HepG2 (cell line): ENCODE results near the gene FAM53B. TPM values are rescaled to one million over a fixed set of nuclear protein-coding genes. Genes with fewer than 3 reads are reported as not detected.

Experiments
- CSRNP1 ChIP-seq: sonication (generic); formaldehyde crosslinking; IDR thresholded peaks from 2 replicates; pipeline ENCODE4 v1.8.1; 2023; ENCODE audit warnings: mild to moderate bottlenecking, missing genetic modification reagents
- EZH2 ChIP-seq: conservative IDR thresholded peaks from 2 replicates; pipeline ENCODE4 v1.6.1; 2012; ENCODE audit warnings: mild to moderate bottlenecking, low read depth, low read length, moderate library complexity
- FOSL1 ChIP-seq: sonication (generic); formaldehyde crosslinking; IDR thresholded peaks from 2 replicates; pipeline ENCODE4 v1.9.0; 2021; ENCODE audit warnings: missing genetic modification reagents, borderline replicate concordance
- HHEX ChIP-seq: IDR thresholded peaks from 2 replicates; pipeline ENCODE4 v1.6.1; 2016; ENCODE audit warnings: control low read depth
- SP1 ChIP-seq, 2 experiments: fragments of 450-650 bp in 1 of 2; sonication (generic) in 1 of 2; formaldehyde crosslinking in 1 of 2; IDR thresholded peaks; 2 replicates each; pipeline versions ENCODE4 v1.4.0 to v1.6.1; 2016 to 2020; ENCODE audit warnings: missing genetic modification reagents in 1 of 2
- SRSF4 ChIP-seq: fragments of 200-400 bp; formaldehyde crosslinking; IDR thresholded peaks from one replicate; pipeline ENCODE4 v1.6.1; 2018; ENCODE audit warnings: mild to moderate bottlenecking, low read depth, low read length, moderate library complexity; ENCODE audit not compliant: poor library complexity, severe bottlenecking
- TRIM22 ChIP-seq: fragments of 450-650 bp; IDR thresholded peaks from 2 replicates; pipeline ENCODE4 v1.6.1; 2017
- ZFY ChIP-seq: sonication (generic); formaldehyde crosslinking; IDR thresholded peaks from 2 replicates; pipeline ENCODE4 v1.4.0; 2020; ENCODE audit warnings: missing genetic modification reagents
- ZMYM4 ChIP-seq: sonication (generic); formaldehyde crosslinking; IDR thresholded peaks from 2 replicates; pipeline ENCODE4 v1.8.1; 2023; ENCODE audit warnings: mild to moderate bottlenecking, missing genetic modification reagents
- ZNF160 ChIP-seq: sonication (generic); formaldehyde crosslinking; IDR thresholded peaks from 2 replicates; pipeline ENCODE4 v1.8.0; 2022; ENCODE audit warnings: mild to moderate bottlenecking, inconsistent platforms, missing genetic modification reagents
- ZNF253 ChIP-seq: sonication (generic); formaldehyde crosslinking; IDR thresholded peaks from 2 replicates; pipeline ENCODE4 v1.8.0; 2022; ENCODE audit warnings: mild to moderate bottlenecking, missing genetic modification reagents, borderline replicate concordance
- ZNF280B ChIP-seq: sonication (generic); formaldehyde crosslinking; IDR thresholded peaks from 2 replicates; pipeline ENCODE4 v1.5.0; 2020; ENCODE audit warnings: missing genetic modification reagents, mild to moderate bottlenecking, borderline replicate concordance
- ZNF484 ChIP-seq: sonication (generic); formaldehyde crosslinking; IDR thresholded peaks from 2 replicates; pipeline ENCODE4 v1.5.1; 2020; ENCODE audit warnings: mild to moderate bottlenecking, low read depth, missing genetic modification reagents, borderline replicate concordance
- ZNF546 ChIP-seq: sonication (generic); formaldehyde crosslinking; conservative IDR thresholded peaks from 2 replicates; pipeline ENCODE4 v1.8.1; 2023; ENCODE audit warnings: mild to moderate bottlenecking, missing genetic modification reagents
- ZNF678 ChIP-seq: sonication (generic); formaldehyde crosslinking; IDR thresholded peaks from 2 replicates; pipeline ENCODE4 v1.4.0; 2020; ENCODE audit warnings: mild to moderate bottlenecking, missing genetic modification reagents
- ZSCAN25 ChIP-seq: sonication (generic); formaldehyde crosslinking; IDR thresholded peaks from 2 replicates; pipeline ENCODE4 v1.8.0; 2022; ENCODE audit warnings: mild to moderate bottlenecking, missing genetic modification reagents
- polyA plus RNA-seq, 8 experiments: library from polyadenylated mRNA; depleted of rRNA in 3 of 8; stranded (reverse) in 7 of 8; unstranded in 1 of 8; fragments of >200 nt; fragmentation: Illumina TruSeq in 4 of 8; extraction: Trizol in 4 of 8; gene quantifications; 2 replicates each; pipeline versions ENCODE4 v1.2.1 to v1.2.3, GENCODE V29; 2011 to 2016; ENCODE audit warnings: low read depth in 4 of 8, missing spikeins in 1 of 8, mixed read lengths in 1 of 8; ENCODE audit not compliant: insufficient read depth in 1 of 8
- total RNA-seq, 5 experiments: library from RNA; depleted of rRNA; stranded (reverse); fragments of >200 nt; fragmentation: Illumina TruSeq; extraction: Trizol; gene quantifications; 2 replicates each; pipeline ENCODE4 v1.2.3, GENCODE V29; 2016; ENCODE audit warnings: low read depth in 1 of 5
- TF ChIP-seq, protein P1 (sequence below): sonication (generic); formaldehyde crosslinking; IDR thresholded peaks from 2 replicates; pipeline ENCODE4 v1.4.0; 2020; ENCODE audit warnings: missing genetic modification reagents
- TF ChIP-seq, protein P2 (sequence below): sonication (generic); formaldehyde crosslinking; IDR thresholded peaks from 2 replicates; pipeline ENCODE4 v1.5.1; 2020; ENCODE audit warnings: mild to moderate bottlenecking, missing genetic modification reagents, moderate library complexity
- TF ChIP-seq, protein P3 (sequence below): sonication (generic); formaldehyde crosslinking; IDR thresholded peaks from 2 replicates; pipeline ENCODE4 v1.4.0; 2020; ENCODE audit warnings: missing genetic modification reagents

Gene FAM53B
- total and polyA plus RNA-seq, 2 of the 13 experiments (the other 11 are each of a cell fraction or from before 2014, with no cell fraction given): 6.4 to 19.3 TPM

DNA sequence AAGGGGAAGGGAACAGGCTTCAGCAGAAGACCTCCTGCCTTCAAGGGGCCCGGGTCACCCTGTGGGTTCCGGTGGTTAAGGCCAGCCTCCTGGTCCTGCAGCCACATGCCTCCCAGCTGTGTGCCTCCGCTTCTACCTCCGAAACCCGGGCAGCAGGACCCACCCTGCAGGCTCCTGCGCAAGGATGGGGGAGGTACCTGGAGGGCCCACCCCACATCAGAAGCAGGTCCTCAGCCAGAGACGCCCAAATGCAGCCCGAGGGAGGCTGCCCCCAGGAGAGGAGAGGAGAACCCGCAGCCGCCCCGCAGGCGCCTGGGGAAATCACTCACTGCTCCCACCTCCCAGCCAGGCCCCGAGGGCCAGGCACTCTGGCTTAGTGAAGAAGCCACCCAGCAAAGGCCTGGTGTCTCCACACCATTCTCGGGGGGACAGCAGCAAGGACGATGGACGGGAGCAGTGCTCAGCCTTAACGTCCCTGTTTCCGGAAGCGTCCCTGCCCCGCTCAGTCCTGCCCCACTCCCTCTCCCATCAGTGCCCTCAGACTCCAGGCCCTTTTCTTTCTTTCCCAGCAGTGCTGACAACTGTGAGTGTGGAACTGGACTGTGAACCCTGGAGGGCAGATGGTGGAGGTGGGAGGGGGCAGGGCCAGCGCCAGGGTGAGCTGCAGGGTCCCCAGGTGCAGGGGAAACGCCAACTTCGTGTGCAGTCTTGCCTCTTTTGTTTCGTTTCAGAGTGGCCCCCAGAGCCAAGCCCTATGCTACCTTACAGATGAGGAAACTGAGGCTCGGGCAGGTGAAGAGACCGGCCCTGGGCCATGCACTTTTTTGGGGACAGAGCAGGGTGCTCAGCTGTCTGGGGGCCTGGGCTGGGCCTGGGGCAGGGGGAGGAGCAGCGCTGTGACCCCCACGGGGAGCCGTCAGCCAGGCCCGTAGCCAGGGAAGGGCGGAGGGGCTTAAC, 138.0 kb downstream of the FAM53B start (continued):
- TF ChIP-seq, protein P1, sequence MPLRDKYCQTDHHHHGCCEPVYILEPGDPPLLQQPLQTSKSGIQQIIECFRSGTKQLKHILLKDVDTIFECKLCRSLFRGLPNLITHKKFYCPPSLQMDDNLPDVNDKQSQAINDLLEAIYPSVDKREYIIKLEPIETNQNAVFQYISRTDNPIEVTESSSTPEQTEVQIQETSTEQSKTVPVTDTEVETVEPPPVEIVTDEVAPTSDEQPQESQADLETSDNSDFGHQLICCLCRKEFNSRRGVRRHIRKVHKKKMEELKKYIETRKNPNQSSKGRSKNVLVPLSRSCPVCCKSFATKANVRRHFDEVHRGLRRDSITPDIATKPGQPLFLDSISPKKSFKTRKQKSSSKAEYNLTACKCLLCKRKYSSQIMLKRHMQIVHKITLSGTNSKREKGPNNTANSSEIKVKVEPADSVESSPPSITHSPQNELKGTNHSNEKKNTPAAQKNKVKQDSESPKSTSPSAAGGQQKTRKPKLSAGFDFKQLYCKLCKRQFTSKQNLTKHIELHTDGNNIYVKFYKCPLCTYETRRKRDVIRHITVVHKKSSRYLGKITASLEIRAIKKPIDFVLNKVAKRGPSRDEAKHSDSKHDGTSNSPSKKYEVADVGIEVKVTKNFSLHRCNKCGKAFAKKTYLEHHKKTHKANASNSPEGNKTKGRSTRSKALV (CRISPR knock-in tag): no peak
- TF ChIP-seq FOSL1 (CRISPR knock-in tag) (no peak), ZNF678 (CRISPR knock-in tag) (no peak), EZH2 (no peak), TRIM22 (no peak), ZNF253 (CRISPR knock-in tag) (no peak), ZMYM4 (CRISPR knock-in tag) (peak; percentile 57), ZNF280B (CRISPR knock-in tag) (0 out of 2 replicates have a peak, but pooled peaks have one; percentile 74), SRSF4 (no peak), HHEX (CRISPR knock-in tag) (no peak), ZNF484 (no peak), ZNF546 (peak; percentile 58; the same call in 1 of the 2 replicates), ZFY (CRISPR knock-in tag) (peak; percentile 81), ZSCAN25 (CRISPR knock-in tag) (peak; percentile 64; the same call in 1 of the 2 replicates), ZNF160 (CRISPR knock-in tag) (no peak), CSRNP1 (CRISPR knock-in tag) (no peak), SP1 (IDR thresholded peaks at IDR 0.05) (no peak), SP1 (CRISPR knock-in tag; IDR thresholded peaks at IDR 0.05) (no peak)
- TF ChIP-seq, protein P2, sequence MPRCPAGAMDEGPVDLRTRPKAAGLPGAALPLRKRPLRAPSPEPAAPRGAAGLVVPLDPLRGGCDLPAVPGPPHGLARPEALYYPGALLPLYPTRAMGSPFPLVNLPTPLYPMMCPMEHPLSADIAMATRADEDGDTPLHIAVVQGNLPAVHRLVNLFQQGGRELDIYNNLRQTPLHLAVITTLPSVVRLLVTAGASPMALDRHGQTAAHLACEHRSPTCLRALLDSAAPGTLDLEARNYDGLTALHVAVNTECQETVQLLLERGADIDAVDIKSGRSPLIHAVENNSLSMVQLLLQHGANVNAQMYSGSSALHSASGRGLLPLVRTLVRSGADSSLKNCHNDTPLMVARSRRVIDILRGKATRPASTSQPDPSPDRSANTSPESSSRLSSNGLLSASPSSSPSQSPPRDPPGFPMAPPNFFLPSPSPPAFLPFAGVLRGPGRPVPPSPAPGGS (CRISPR knock-in tag): no peak; the same call in 1 of the 2 replicates
- TF ChIP-seq, protein P3, sequence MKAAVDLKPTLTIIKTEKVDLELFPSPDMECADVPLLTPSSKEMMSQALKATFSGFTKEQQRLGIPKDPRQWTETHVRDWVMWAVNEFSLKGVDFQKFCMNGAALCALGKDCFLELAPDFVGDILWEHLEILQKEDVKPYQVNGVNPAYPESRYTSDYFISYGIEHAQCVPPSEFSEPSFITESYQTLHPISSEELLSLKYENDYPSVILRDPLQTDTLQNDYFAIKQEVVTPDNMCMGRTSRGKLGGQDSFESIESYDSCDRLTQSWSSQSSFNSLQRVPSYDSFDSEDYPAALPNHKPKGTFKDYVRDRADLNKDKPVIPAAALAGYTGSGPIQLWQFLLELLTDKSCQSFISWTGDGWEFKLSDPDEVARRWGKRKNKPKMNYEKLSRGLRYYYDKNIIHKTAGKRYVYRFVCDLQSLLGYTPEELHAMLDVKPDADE (CRISPR knock-in tag): no peak
